NCI-H2227 (cell line): ENCODE results near the gene OR2T27.
A peak's percentile ranks its signal among the peaks of the same experiment; 100 is the strongest.
"Not testable (repeated sequence)": the region's sequence is repeated elsewhere in the genome, so short reads cannot be mapped to it uniquely, and the experiment has no call there.

ENCODE experiments used
- DNase-seq: peaks from one replicate; lab custom pipeline; 2025; ENCODE audit not compliant: unreplicated experiment; lab: John Stamatoyannopoulos, UW

The OR2T27 gene, protein sequence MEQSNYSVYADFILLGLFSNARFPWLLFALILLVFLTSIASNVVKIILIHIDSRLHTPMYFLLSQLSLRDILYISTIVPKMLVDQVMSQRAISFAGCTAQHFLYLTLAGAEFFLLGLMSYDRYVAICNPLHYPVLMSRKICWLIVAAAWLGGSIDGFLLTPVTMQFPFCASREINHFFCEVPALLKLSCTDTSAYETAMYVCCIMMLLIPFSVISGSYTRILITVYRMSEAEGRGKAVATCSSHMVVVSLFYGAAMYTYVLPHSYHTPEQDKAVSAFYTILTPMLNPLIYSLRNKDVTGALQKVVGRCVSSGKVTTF

DNA sequence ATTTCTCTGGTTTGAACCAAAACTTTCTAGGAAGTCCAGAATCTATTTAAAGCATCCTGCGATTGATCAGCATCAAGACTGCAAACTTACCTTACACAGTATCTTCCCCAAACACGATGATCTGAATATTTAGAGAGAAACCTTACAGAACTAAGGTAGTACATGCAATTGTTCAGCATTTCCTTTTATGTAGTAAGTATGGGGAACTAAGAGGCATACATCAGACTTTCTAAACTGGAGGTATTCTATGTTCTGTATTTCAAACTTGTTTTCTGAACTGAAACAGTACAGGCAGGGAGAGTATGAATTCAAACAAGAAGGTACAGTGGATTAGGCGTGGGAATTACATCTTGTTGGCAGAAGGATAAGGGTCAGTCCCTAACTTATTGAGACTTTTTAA lies at the start of gene OR2T27:
TSS of gene OR2T27 (minus strand) at position 175 of the 400 bp plus-strand sequence. CDS start 4,644 bp downstream, outside the sequence.
- not testable (repeated sequence) for DNase-seq

DNA sequence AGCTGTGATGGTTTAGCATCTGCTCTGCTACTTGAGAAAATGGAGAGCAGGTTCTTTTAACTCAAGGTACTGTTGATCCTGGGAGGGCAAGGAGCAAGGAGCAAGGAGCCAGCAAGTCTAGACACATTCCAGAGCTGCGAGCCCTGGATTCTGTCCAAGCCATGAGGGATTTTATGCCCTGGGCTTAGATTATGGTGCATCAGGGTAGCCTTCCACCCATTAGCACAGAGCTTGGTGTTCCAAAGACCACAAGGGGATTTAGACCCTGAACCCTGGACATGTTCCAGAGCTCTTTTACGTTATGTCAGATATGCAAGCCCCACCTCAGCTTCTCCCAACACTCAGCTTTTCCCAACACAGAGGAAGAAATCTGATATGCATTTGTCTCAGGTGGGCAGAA lies 49.3 kb upstream of the OR2T27 start:
- no peak for DNase-seq

- DNase-seq, result no peak
Observed at GRCh38 chr1:248703674-248704073, 48.3 kb upstream of the OR2T27 start.

DNA sequence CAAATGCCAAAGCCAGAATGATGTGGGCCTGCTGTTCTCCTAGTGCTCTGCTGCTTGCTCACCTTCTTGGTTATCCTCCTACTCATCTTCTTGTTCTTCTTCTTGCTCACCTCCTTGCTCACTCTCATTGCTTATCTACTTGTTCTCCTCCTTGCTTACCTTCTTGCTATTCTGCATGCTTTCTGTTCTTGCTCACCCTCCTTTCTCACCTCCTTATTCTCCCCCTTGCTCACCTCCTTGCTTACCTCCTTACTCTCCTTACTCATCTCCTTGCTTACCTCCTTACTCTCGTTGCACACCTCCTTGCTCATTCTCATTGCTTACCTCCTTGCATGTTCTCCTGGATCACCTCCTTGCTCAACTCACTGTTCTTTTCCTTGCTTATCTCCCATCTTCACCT lies 47.4 kb upstream of the OR2T27 start, which contains the start of gene OR14I1:
TSS of gene OR14I1 (minus strand) at position 53 of the 400 bp plus-strand sequence.
- DNase-seq, result no peak

GRCh38 chr1:248699099-248699498 lies 43.8 kb upstream of the OR2T27 start:
- no peak for DNase-seq

- no peak for DNase-seq
Observed at GRCh38 chr1:248697907-248698306, 42.6 kb upstream of the OR2T27 start.

- DNase-seq, result no peak
Observed at GRCh38 chr1:248696774-248697173, 41.4 kb upstream of the OR2T27 start.

DNA sequence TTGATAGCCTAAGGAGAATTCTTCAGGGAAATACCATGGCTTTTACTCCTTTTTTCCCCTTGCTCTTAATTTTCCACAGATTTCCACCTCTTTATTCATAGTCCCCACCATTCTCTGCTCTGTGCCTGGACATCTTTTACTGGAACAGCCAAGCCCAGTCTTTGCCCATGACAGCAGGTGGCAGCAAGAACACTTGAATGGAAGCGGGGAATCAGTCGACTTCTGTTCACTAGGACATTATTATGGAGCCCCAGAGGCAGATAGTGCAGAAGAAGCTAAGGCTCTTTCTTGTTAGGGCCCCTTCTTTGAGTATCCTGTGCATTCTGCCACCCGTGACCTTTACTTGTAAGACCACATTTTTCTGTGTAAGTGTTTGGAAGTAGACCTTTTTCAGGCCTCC lies 40.9 kb upstream of the OR2T27 start:
- DNase-seq, result no peak

DNA sequence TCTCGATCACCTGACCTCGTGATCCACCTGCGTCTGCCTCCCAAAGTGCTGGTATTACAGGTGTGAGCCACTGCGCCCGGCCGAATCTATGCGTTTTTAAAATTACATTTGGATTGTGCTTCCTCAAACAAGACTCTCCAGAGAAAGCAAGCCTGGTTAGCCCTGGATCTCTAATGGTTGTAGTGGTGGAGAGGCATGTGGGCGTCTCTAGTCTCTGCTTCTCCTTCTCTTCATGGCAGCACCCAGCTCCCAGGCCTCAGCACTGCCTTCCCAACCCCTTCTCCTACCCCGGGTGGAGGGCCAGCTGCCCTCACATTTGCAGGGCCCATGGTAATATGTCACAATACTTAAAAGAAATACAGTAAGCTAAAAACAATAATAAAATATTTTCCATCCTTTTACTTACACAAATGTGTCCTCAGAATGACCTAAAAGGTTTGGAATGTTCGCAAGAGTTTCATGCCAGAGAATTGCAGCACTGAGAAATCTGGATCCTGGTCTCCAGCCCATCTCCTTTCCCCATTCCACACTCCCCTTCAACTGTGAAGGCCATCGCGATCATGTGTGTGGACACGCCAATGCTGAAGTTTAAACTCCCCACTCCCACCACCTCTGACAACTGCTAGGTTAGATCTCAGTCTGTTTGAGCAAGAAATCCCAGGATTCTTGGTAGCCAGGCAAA lies 40.3 kb upstream of the OR2T27 start:
- DNase-seq, result no peak

GRCh38 chr1:248691567-248692155 lies 36.3 kb upstream of the OR2T27 start:
- peak; percentile 98 for DNase-seq

DNA sequence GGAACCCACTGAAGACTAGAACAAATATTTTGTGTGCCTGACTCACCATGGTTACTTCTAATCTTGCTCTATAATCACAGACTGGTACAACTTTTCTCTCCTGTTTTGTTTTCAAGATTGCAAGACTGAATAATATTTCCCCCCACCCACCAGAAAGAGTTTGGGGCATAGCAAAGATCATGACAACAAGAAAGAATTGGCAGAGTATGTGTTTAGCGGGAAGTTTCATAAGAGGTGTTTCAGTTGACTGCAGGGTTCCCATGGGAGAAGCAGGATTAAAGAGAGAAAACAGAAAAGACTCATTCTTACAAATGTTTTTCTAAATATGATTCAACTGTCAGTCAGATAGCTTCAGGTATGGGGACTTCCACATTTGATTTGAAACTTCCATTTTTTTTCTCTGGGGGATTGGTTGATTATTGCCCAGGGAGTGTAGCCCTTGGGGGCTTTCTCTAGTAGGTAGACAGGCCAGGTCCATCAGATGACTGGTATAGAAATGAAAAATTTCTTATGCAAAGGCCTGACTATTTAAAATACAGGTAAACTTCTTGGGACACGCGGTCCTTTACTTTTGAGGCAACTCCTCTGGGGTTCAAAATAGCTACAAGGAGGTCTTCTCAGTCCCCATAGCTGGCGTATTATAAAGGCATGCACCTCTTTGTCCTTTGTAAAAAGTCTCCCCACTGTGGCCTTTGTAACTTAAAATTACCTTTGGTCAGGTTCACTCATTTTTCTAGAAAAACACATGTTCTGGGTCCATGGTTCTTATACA lies 33.4 kb upstream of the OR2T27 start:
- DNase-seq, result no peak

- no peak for DNase-seq
Observed at GRCh38 chr1:248686815-248687214, 31.5 kb upstream of the OR2T27 start.

- DNase-seq, result no peak
Observed at GRCh38 chr1:248681651-248682050, 26.3 kb upstream of the OR2T27 start.

GRCh38 chr1:248670003-248670402 lies 14.7 kb upstream of the OR2T27 start:
- no peak for DNase-seq

GRCh38 chr1:248663453-248664328 lies 8.4 kb upstream of the OR2T27 start:
- not testable (repeated sequence) for DNase-seq

- not testable (repeated sequence) for DNase-seq
Observed at GRCh38 chr1:248656797-248657196, 1.5 kb upstream of the OR2T27 start.

GRCh38 chr1:248648770-248649536 lies 6.4 kb downstream of the OR2T27 start:
- DNase-seq, result not testable (repeated sequence)

DNA sequence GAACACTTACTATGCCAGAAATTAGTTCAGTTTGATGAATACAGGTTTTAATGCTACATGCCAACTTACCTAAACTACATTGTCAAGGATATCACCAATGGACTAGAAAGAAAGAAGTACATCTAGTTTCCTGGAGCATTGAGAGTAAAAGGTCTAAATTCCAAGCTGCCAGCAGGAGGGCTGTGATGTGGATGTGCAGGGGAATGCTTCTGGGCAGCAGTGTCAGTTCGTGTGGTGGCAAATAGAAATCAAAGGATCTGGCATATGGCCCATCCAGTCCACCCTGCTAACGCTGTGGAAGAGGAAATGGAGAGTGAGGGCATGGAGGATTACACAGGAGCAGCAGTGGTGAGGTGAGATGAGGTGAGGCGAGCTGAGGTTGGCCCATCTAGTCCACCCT lies 10.2 kb downstream of the OR2T27 start, which contains the start of gene OR2T35:
TSS of gene OR2T35 (minus strand) at position 101 of the 400 bp plus-strand sequence. CDS start 6,020 bp downstream, outside the sequence.
- DNase-seq, result not testable (repeated sequence)

DNA sequence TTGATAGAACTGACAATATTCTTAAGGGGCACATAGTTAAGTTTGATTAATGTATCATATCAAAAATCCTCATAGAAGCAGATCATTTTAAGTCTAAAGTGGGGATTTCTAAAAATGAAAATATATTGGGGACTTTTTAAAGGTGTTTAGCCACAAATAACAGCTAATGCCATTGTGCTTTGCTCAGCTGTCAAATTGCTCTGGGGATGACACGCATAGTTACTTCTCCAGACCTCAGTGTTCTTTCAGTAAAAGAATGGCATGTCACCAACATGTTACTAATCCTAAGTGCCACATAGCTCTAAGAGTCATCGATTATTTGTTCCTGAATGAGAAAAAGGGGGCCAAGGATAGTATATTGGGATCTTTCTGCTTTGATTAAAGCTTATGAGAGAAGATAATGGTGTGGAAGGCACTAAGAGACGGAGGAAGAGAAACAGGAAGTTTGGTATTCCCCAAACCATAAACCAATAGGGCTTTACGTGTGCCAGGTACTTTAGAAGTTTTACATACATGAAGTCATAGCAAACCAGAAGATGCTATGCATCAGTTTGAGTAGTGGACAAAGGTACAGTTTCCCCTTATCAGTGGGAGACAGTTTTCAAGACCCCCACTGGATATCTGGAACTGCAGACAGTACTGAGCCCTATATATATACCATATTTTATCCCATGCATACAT lies 12.2 kb downstream of the OR2T27 start:
- not testable (repeated sequence) for DNase-seq
